Nephron progenitor cell (in vitro differentiated cells): Measurements from ENCODE around the gene ASTN2.

Experiments
- DNase-seq: peaks from one replicate; pipeline ENCODE4 v3.0.0; 2021
- H3K27ac Mint-ChIP-seq: 2 replicates; pipeline ENCODE4 v1.8.0; 2021; ENCODE audit warnings: mild to moderate bottlenecking, moderate library complexity, mixed read lengths
- H3K27me3 Mint-ChIP-seq: 2 replicates; pipeline ENCODE4 v1.8.0; 2021; ENCODE audit warnings: mild to moderate bottlenecking, low read depth, mixed read lengths; ENCODE audit not compliant: poor library complexity
- H3K36me3 Mint-ChIP-seq: 2 replicates; pipeline ENCODE4 v1.8.0; 2021; ENCODE audit warnings: low read depth, mixed read lengths
- H3K4me1 Mint-ChIP-seq: 2 replicates; pipeline ENCODE4 v1.8.0; 2021; ENCODE audit warnings: mixed read lengths
- H3K4me3 Mint-ChIP-seq: 2 replicates; pipeline ENCODE4 v1.8.0; 2021; ENCODE audit warnings: mild to moderate bottlenecking, moderate library complexity, mixed read lengths
- H3K9me3 Mint-ChIP-seq: 2 replicates; pipeline ENCODE4 v1.8.0; 2021; ENCODE audit warnings: mild to moderate bottlenecking, moderate library complexity, mixed read lengths
- TF ChIP-seq, protein P1 (sequence below): fragments of 200-600 bp; sonication (generic); IDR thresholded peaks from 2 replicates; pipeline ENCODE4 v1.5.0; 2021; ENCODE audit warnings: antibody characterized with exemption

Gene ASTN2

DNA sequence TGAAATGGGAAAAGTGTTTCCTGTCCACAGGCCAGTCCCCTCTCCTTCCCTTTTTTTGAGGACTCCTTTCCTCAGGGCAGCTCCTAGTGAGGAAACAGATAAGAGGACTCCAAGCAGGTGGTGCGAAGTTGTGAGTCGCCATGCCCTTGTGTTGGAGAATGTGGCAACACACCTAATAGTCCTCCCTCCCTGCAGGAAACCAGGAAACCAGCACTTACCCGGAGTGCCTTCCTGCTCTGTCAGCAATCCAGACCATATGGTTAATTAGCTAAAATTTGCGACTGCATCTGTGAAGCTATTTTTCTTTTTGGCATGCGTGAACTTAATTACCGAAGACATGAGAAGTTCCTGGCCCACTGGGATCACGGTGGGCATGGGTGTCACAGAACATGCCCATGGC, 657.8 kb downstream of the ASTN2 start:
- Mint-ChIP-seq H3K27ac (no peak overlapping the region), H3K27me3 (no peaks in the 10 kb centered on the region), H3K9me3 (peaks cover 12% of the 10 kb centered on the region), H3K36me3 (peaks cover 4% of the 10 kb centered on the region), H3K4me3 (no peak overlapping the region), H3K4me1 (no peaks in the 10 kb centered on the region)
- DNase-seq, result no peak
- TF ChIP-seq, protein P1, sequence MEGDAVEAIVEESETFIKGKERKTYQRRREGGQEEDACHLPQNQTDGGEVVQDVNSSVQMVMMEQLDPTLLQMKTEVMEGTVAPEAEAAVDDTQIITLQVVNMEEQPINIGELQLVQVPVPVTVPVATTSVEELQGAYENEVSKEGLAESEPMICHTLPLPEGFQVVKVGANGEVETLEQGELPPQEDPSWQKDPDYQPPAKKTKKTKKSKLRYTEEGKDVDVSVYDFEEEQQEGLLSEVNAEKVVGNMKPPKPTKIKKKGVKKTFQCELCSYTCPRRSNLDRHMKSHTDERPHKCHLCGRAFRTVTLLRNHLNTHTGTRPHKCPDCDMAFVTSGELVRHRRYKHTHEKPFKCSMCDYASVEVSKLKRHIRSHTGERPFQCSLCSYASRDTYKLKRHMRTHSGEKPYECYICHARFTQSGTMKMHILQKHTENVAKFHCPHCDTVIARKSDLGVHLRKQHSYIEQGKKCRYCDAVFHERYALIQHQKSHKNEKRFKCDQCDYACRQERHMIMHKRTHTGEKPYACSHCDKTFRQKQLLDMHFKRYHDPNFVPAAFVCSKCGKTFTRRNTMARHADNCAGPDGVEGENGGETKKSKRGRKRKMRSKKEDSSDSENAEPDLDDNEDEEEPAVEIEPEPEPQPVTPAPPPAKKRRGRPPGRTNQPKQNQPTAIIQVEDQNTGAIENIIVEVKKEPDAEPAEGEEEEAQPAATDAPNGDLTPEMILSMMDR, result no peak

DNA sequence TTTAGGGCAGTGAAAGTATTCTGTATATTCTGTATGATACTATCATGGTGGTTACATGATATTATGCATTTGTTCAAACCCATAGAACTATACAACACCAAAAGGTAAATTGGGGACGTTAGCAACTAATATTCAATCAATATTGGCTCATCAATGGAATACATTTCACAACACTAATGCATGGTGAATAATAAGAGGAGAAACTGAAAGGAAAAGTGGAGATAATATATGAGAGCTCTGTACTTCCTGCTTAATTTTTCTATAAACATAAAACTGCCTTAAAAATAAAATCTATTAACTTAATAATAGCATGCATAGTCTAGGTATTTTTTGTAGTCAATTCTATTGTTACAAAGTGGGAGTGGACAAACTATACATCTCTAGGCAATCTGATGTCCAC, 661.5 kb downstream of the ASTN2 start:
- DNase-seq, result no peak
- TF ChIP-seq, protein P1, result no peak
- no peaks in the 10 kb centered on the region for H3K27me3 Mint-ChIP-seq
- H3K36me3 Mint-ChIP-seq, result peaks cover 4% of the 10 kb centered on the region
- peaks cover 12% of the 10 kb centered on the region for H3K9me3 Mint-ChIP-seq
- no peak overlapping the region for H3K27ac Mint-ChIP-seq
- no peak overlapping the region for H3K4me3 Mint-ChIP-seq
- H3K4me1 Mint-ChIP-seq, result no peaks in the 10 kb centered on the region

DNA sequence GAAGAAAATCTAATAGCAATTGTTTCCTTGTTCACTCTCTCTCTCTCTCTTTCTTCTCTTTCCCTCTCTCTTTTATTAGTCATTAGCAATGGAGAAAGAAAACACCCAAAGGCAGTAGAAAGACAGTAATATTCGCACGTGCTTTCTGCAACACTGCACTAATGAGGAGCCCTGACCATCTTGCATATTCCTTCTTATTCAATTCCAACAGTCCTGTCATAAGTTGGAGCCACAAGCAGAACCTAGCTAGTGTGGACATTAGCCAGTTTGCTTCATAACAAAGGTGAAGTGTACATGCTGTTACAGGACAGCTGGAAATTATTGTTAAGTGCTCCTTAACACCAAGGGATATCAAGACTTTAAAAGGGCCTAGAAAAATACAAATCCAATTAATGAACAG, 664.3 kb downstream of the ASTN2 start:
- no peak overlapping the region for H3K27ac Mint-ChIP-seq
- no peaks in the 10 kb centered on the region for H3K4me1 Mint-ChIP-seq
- H3K4me3 Mint-ChIP-seq, result no peak overlapping the region
- peaks cover 4% of the 10 kb centered on the region for H3K9me3 Mint-ChIP-seq
- no peak for DNase-seq
- peaks cover 2% of the 10 kb centered on the region for H3K36me3 Mint-ChIP-seq
- TF ChIP-seq, protein P1, result no peak
- peaks cover 6% of the 10 kb centered on the region for H3K27me3 Mint-ChIP-seq

DNA sequence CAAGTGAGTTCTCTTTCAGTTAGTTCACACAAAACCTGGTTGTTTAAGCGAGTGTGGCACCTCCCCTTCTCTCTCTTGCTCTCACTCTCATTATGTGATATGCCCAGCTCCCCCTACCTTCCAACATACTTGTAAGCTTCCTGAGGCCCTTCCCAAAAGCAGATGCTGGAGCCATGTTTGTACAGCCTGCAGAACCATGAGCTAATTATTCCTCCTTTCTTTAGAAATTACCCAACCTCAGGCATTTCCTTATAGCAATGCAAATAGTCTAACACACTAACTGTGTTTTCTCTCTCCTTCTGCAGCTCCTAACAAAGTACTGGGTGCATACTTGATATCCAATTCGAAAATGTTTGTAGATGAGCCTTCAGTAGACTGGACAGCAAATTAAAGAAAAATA, 665.1 kb downstream of the ASTN2 start:
- DNase-seq, result no peak
- Mint-ChIP-seq H3K9me3 (no peaks in the 10 kb centered on the region), H3K27ac (no peak overlapping the region), H3K36me3 (no peaks in the 10 kb centered on the region), H3K4me3 (no peak overlapping the region), H3K4me1 (no peaks in the 10 kb centered on the region), H3K27me3 (peaks cover 10% of the 10 kb centered on the region)
- TF ChIP-seq, protein P1, result no peak

DNA sequence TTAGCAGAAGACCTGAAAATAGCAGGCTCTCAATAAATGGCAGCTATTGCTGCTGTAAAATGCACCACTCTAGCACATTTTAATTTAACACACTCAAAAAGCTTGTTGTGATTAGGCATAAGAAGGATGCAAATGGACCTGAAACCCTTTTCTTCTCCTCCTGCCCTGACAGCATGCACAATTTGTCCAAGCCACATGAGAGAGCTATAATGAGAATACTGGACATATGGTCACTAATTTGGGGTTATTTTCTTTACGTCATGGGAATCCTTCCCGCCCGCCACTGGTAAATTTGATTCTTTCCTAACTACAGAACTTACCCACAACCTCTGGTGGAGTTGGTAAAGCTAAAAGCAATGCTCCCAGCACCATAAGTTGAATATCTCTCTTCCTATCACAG, 665.7 kb downstream of the ASTN2 start:
- Mint-ChIP-seq H3K36me3 (no peaks in the 10 kb centered on the region), H3K4me1 (no peaks in the 10 kb centered on the region), H3K27ac (no peak overlapping the region), H3K27me3 (peaks cover 10% of the 10 kb centered on the region), H3K4me3 (no peak overlapping the region), H3K9me3 (no peaks in the 10 kb centered on the region)
- TF ChIP-seq, protein P1, result no peak
- no peak for DNase-seq

DNA sequence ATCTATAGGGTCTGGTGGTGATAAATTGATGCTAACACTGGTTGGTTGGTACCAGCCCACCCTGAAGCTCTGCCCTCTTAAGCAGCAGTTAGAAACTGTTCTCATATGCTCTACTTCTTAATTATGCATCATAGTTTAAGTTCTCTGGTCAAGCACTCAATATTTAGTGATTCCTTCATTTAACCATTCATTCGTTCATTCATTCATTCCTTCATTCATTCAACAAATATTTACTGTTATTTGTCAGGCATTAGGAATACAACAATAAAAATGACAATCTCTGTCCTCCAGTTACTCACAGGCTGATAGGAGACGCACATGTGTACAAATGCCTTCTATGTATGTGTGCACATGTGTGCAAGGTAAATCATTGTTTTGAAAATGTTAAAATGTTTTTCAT, 673.1 kb downstream of the ASTN2 start:
- no peak for DNase-seq
- Mint-ChIP-seq H3K27me3 (peaks cover 24% of the 10 kb centered on the region), H3K36me3 (no peaks in the 10 kb centered on the region), H3K4me1 (peaks cover 4% of the 10 kb centered on the region), H3K4me3 (no peak overlapping the region), H3K9me3 (no peaks in the 10 kb centered on the region), H3K27ac (no peak overlapping the region)
- TF ChIP-seq, protein P1, result no peak
